AG10803 (cell line): Measurements from ENCODE around the gene ROBO1.

Source experiments
- DNase-seq: peaks from one replicate; pipeline ENCODE4 v3.0.0; 2010; ENCODE audit warnings: low read depth
- H3K4me3 ChIP-seq: 2 replicates; pipeline ENCODE4 v1.5.1; 2011; ENCODE audit warnings: mild to moderate bottlenecking, low read length, control low read depth
- TF ChIP-seq, protein P1 (sequence below): conservative IDR thresholded peaks from 2 replicates; pipeline ENCODE4 v1.5.1; 2011; ENCODE audit warnings: mild to moderate bottlenecking, low read length, control low read depth, inconsistent platforms

ROBO1 gene

GRCh38 chr3:78880603-78881461 lies 887.0 kb downstream of the ROBO1 start:
- peak; percentile 69 for DNase-seq
- H3K4me3 ChIP-seq, result peak overlapping the region; percentile 14; the same call in 1 of the 2 replicates
- TF ChIP-seq, protein P1, sequence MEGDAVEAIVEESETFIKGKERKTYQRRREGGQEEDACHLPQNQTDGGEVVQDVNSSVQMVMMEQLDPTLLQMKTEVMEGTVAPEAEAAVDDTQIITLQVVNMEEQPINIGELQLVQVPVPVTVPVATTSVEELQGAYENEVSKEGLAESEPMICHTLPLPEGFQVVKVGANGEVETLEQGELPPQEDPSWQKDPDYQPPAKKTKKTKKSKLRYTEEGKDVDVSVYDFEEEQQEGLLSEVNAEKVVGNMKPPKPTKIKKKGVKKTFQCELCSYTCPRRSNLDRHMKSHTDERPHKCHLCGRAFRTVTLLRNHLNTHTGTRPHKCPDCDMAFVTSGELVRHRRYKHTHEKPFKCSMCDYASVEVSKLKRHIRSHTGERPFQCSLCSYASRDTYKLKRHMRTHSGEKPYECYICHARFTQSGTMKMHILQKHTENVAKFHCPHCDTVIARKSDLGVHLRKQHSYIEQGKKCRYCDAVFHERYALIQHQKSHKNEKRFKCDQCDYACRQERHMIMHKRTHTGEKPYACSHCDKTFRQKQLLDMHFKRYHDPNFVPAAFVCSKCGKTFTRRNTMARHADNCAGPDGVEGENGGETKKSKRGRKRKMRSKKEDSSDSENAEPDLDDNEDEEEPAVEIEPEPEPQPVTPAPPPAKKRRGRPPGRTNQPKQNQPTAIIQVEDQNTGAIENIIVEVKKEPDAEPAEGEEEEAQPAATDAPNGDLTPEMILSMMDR, result no peak

GRCh38 chr3:78879295-78879860 lies 888.4 kb downstream of the ROBO1 start:
- TF ChIP-seq, protein P1, result no peak
- H3K4me3 ChIP-seq, result no peak overlapping the region
- no peak for DNase-seq

GRCh38 chr3:78878789-78879188 lies 889.0 kb downstream of the ROBO1 start:
- TF ChIP-seq, protein P1, result no peak
- no peak overlapping the region for H3K4me3 ChIP-seq
- no peak for DNase-seq

DNA sequence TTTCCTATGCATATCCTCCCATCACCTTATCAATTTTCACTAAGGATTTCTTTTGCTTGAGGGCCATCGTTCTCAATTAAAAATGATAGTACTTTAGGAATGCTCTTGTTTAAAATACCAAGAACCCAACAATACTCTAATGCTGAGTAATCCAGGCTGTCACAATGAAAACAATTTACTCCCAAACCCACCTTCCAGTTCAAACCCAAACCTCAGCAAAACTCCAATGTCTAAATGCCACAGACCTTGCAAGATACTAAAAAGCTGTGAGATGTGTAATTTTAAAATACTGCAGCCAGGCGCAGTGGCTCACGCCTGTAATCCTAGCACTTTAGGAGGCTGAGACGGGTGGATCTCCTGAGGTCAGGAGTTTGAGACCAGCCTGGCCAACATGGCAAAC lies 889.8 kb downstream of the ROBO1 start:
- peak; percentile 77 for DNase-seq
- no peak overlapping the region for H3K4me3 ChIP-seq
- TF ChIP-seq, protein P1, result no peak

- H3K4me3 ChIP-seq, result no peak overlapping the region
- no peak for DNase-seq
- TF ChIP-seq, protein P1, result no peak
Measured at GRCh38 chr3:78875851-78876250, 891.9 kb downstream of the ROBO1 start.

DNA sequence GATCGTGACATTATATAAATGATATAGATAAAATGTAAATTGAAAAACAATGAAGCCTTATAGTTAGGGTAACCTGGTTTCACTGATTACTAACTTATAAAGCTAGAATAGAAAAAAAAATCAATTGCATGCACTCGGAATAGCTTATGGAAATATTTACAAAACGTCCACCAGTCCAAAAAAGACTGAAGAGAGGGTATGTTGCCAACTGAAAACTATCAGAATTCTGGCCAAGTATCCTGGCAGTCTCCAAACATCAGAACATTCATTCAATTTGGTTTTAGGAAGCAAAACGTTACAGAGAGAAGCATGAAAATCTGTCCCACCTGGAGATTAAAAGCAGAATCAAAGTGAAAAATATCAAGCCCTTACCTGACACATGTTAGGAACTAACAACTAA lies 892.4 kb downstream of the ROBO1 start:
- no peak overlapping the region for H3K4me3 ChIP-seq
- TF ChIP-seq, protein P1, result no peak
- DNase-seq, result no peak

DNA sequence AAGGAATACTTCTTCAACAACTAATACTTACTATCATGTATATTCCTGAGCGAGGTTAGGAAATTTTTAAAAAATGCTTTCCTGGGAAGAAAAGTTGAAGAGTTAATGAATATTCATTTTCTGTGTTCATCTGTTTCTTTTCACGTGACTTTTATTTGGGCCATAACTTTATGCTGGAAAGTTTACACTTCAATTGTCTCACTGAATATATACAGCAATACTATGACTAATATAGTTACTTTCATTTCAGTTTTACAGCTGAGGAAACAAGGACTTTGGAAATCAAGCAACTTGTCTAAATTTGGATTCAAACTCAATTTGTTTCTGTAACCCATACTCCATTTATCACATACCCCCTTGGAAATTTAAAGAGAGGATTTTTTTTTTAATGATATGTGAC lies 894.2 kb downstream of the ROBO1 start:
- no peak for DNase-seq
- TF ChIP-seq, protein P1, result no peak
- no peak overlapping the region for H3K4me3 ChIP-seq
